ENCODE measurements around the gene TCTN3.

GRCh38 chr10:95697429-95697828, 3.7 kb upstream of the TCTN3 start:
- TF ChIP-seq, protein P1, sequence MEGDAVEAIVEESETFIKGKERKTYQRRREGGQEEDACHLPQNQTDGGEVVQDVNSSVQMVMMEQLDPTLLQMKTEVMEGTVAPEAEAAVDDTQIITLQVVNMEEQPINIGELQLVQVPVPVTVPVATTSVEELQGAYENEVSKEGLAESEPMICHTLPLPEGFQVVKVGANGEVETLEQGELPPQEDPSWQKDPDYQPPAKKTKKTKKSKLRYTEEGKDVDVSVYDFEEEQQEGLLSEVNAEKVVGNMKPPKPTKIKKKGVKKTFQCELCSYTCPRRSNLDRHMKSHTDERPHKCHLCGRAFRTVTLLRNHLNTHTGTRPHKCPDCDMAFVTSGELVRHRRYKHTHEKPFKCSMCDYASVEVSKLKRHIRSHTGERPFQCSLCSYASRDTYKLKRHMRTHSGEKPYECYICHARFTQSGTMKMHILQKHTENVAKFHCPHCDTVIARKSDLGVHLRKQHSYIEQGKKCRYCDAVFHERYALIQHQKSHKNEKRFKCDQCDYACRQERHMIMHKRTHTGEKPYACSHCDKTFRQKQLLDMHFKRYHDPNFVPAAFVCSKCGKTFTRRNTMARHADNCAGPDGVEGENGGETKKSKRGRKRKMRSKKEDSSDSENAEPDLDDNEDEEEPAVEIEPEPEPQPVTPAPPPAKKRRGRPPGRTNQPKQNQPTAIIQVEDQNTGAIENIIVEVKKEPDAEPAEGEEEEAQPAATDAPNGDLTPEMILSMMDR (IDR thresholded peaks at IDR 0.05): no peak
- no peak for TF ChIP-seq POLR2A (IDR thresholded peaks at IDR 0.05)

Measured in suprapubic skin (tissue), 3 donors.